ENCODE measurements around the gene CAPN7.

The CAPN7 gene
- long read RNA-seq, full-length matches to known transcripts, result 8 of 69 reads
- long read RNA-seq, partial matches to known transcripts, result 7 of 69 reads
- long read RNA-seq, other reads (novel, unspliced or antisense), result 54 of 69 reads

GRCh38 chr3:15205934-15206661 is at the start of gene CAPN7:
TSS of gene CAPN7 (plus strand) at chr3:15206246. CDS start at chr3:15206496, 250 bp downstream.
- H3K4me3 ChIP-seq (replicated peaks; ENCODE audit: insufficient read depth, low read length), result peak within 1 kb of the TSS; percentile 93
- H3K27me3 ChIP-seq (ENCODE audit: insufficient read depth, poor library complexity, severe bottlenecking), result no peaks in the 10 kb centered on the region
- peak within 1 kb of the TSS; percentile 90 for H3K27ac ChIP-seq (replicated peaks)
- DNase-seq (ENCODE audit: low read depth in 1 of 2, low spot score in 1 of 2), result peak; percentile 87 to 91
- TF ChIP-seq REST (IDR thresholded peaks at IDR 0.05; ENCODE audit: insufficient replicate concordance, low read depth), result no peak
- TF ChIP-seq POLR2AphosphoS5 (IDR thresholded peaks at IDR 0.05; ENCODE audit: low read depth), result peak; percentile 66

- no peak overlapping the region for H3K4me3 ChIP-seq (replicated peaks; ENCODE audit: insufficient read depth, low read length)
- DNase-seq (ENCODE audit: low read depth in 1 of 2, low spot score in 1 of 2), result no peak
- H3K27me3 ChIP-seq (ENCODE audit: insufficient read depth, poor library complexity, severe bottlenecking), result peaks cover 32% of the 10 kb centered on the region
- no peak for TF ChIP-seq CTCF (IDR thresholded peaks at IDR 0.05; ENCODE audit: insufficient read depth, low read length)
- no peak for TF ChIP-seq SPI1 (IDR thresholded peaks at IDR 0.05; ENCODE audit: borderline replicate concordance, low read depth)
- TF ChIP-seq GABPA (IDR thresholded peaks at IDR 0.05; ENCODE audit: low read depth), result no peak
- no peak for TF ChIP-seq POLR2AphosphoS5 (IDR thresholded peaks at IDR 0.05; ENCODE audit: low read depth)
- TF ChIP-seq REST (IDR thresholded peaks at IDR 0.05; ENCODE audit: insufficient replicate concordance, low read depth), result no peak
- no peak overlapping the region for H3K27ac ChIP-seq (replicated peaks)
Measured at GRCh38 chr3:15157441-15157840, 48.6 kb upstream of the CAPN7 start.

- Histone ChIP-seq H3K27ac (replicated peaks) (no peak overlapping the region), H3K27me3 (ENCODE audit: insufficient read depth, poor library complexity, severe bottlenecking) (peaks cover 13% of the 10 kb centered on the region), H3K4me3 (replicated peaks; ENCODE audit: insufficient read depth, low read length) (no peak overlapping the region)
- TF ChIP-seq CTCF (IDR thresholded peaks at IDR 0.05; ENCODE audit: insufficient read depth, low read length), result no peak
- no peak for TF ChIP-seq REST (IDR thresholded peaks at IDR 0.05; ENCODE audit: insufficient replicate concordance, low read depth)
- no peak for TF ChIP-seq POLR2AphosphoS5 (IDR thresholded peaks at IDR 0.05; ENCODE audit: low read depth)
- no peak for TF ChIP-seq SPI1 (IDR thresholded peaks at IDR 0.05; ENCODE audit: borderline replicate concordance, low read depth)
- TF ChIP-seq GABPA (IDR thresholded peaks at IDR 0.05; ENCODE audit: low read depth), result no peak
- no peak for DNase-seq (ENCODE audit: low read depth in 1 of 2, low spot score in 1 of 2)
Measured at GRCh38 chr3:15159501-15160136, 46.4 kb upstream of the CAPN7 start.
